Panc1 (cell line): ENCODE results near the gene IPO11.

Experiments used
- CTCF ChIP-seq: fragments of 450-650 bp; IDR thresholded peaks from 2 replicates; pipeline ENCODE4 v1.5.1; 2017; ENCODE audit warnings: mild to moderate bottlenecking
- POLR2AphosphoS5 ChIP-seq: IDR thresholded peaks from 2 replicates; pipeline ENCODE4 v1.6.1; 2012; ENCODE audit warnings: mild to moderate bottlenecking, low read depth, low read length, moderate library complexity

GRCh38 chr5:62596691-62597090 is 184.1 kb downstream of the IPO11 start:
- TF ChIP-seq CTCF (no peak), POLR2AphosphoS5 (no peak)
